Measurements from ENCODE around the gene NOS3.
A peak's percentile ranks its signal among the peaks of the same experiment; 100 is the strongest.

Gene NOS3

GRCh38 chr7:151053096-151053495 lies 62.3 kb downstream of the NOS3 start:
- Histone ChIP-seq H2AFZ (no peak overlapping the region), H3K79me2 (no peaks in the 10 kb centered on the region), H3K9me3 (ENCODE audit: control insufficient read depth, low read length) (no peaks in the 10 kb centered on the region), H3K36me3 (ENCODE audit: control insufficient read depth, insufficient read depth, low read length) (no peaks in the 10 kb centered on the region), H3K27me3 (ENCODE audit: control insufficient read depth, insufficient read depth, low read length) (no peaks in the 10 kb centered on the region), H3K4me3 (ENCODE audit: low read depth, low read length) (no peak overlapping the region), H3K9ac (no peak overlapping the region), H3K4me1 (peaks cover 12% of the 10 kb centered on the region), H3K27ac (no peak overlapping the region), H3K4me2 (ENCODE audit: low read length) (no peak overlapping the region)
- TF ChIP-seq CTCF (IDR thresholded peaks at IDR 0.05) = no peak

DNA sequence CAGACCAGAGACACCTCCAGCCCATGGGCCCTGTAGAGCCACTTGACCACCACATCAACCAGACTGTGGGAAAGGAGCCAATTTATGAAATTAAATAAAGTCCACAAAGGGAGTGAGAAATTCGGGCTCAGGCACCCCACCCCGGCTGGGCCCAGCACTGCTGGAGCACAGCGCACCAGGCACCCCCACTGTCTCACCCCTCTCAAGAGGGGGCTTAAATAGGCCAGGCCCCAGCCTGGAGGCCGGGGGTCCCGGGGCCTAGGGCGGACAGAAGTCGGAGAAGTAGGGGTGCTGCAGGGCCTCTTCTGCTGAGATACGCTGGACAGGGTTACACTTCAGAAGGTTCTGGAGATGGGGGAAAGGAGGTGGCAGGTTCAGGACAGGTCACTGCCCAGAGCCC lies 62.9 kb downstream of the NOS3 start:
- Histone ChIP-seq H3K4me2 (ENCODE audit: low read length) (no peak overlapping the region), H3K79me2 (no peaks in the 10 kb centered on the region), H3K4me3 (ENCODE audit: low read depth, low read length) (no peak overlapping the region), H3K4me1 (peaks cover 13% of the 10 kb centered on the region), H3K27ac (no peak overlapping the region), H3K36me3 (ENCODE audit: control insufficient read depth, insufficient read depth, low read length) (no peaks in the 10 kb centered on the region), H3K9ac (no peak overlapping the region), H3K27me3 (ENCODE audit: control insufficient read depth, insufficient read depth, low read length) (no peaks in the 10 kb centered on the region), H2AFZ (no peak overlapping the region), H3K9me3 (ENCODE audit: control insufficient read depth, low read length) (no peaks in the 10 kb centered on the region)
- TF ChIP-seq CTCF (IDR thresholded peaks at IDR 0.05) = no peak

DNA sequence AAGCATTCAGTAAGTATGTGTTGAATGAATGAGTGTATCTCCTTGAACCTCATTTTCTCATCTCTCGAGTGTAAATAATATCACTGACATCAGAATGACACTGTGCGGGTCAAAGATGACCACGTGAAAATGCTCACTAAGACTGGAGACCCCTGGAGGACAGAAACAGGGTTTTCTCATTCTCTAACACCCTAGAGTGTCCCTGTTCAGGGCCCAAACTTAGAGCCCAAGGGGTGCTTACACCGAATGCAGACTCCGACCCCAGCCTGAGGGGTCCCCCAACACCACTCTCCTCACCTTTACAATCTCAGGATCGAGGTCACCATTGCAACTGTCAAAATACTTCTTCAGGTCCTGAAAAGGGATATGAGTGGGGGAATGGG lies 65.5 kb downstream of the NOS3 start:
- no peak for TF ChIP-seq CTCF (IDR thresholded peaks at IDR 0.05)
- H3K9ac ChIP-seq = no peak overlapping the region
- peak overlapping the region; percentile 84 for H2AFZ ChIP-seq
- no peaks in the 10 kb centered on the region for H3K36me3 ChIP-seq (ENCODE audit: control insufficient read depth, insufficient read depth, low read length)
- no peak overlapping the region for H3K27ac ChIP-seq
- peaks cover 21% of the 10 kb centered on the region for H3K4me1 ChIP-seq
- H3K27me3 ChIP-seq (ENCODE audit: control insufficient read depth, insufficient read depth, low read length) = no peaks in the 10 kb centered on the region
- peaks cover 2% of the 10 kb centered on the region for H3K79me2 ChIP-seq
- peak overlapping the region; percentile 91 for H3K4me2 ChIP-seq (ENCODE audit: low read length)
- H3K9me3 ChIP-seq (ENCODE audit: control insufficient read depth, low read length) = no peaks in the 10 kb centered on the region
- no peak overlapping the region for H3K4me3 ChIP-seq (ENCODE audit: low read depth, low read length)

DNA sequence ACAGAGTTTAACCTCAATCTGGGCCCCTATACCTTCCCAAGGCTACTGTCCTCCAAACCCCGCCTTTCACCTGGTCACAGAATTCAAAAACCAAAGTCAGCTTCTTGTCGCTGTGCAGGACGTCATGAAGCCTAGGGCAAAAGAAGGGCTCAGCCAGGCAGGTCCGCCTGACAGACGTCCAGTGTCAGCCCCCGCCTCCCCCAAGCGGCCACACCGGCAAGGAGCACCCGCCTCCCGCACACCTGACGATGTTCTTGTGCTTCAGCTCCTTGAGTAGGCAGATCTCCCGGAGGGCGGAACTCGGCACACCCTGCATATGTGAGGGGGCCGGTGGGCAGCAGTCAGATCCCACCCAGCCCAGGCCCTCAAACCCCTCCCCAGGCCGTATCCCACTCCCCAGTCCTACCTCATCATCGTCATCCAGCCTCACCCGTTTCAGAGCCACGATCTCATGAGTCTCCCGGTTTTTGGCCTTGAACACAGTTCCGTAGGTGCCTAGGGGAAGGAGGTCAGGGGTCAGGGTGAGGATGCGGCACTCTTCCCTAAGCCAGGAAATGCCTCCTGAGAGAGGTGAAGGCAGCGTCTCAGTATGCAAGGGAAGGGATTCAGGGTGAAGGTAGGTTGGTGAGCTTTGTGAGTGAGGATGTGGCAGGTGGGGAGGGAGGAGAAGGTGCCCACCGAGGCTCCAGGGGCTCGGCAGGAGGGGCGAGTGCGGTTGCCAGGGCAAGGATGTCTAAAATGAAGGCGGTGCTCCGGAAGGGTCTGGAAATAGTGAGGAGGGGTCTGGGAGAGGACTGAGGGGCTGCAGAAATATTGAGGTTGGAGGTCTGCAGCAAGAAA lies 66.1 kb downstream of the NOS3 start:
- Histone ChIP-seq H2AFZ (peak overlapping the region; percentile 84), H3K4me3 (ENCODE audit: low read depth, low read length) (peak overlapping the region; percentile 87), H3K4me1 (peaks cover 27% of the 10 kb centered on the region), H3K36me3 (ENCODE audit: control insufficient read depth, insufficient read depth, low read length) (no peaks in the 10 kb centered on the region), H3K27ac (peak overlapping the region; percentile 100), H3K4me2 (ENCODE audit: low read length) (peak overlapping the region; percentile 91), H3K9me3 (ENCODE audit: control insufficient read depth, low read length) (no peaks in the 10 kb centered on the region), H3K27me3 (ENCODE audit: control insufficient read depth, insufficient read depth, low read length) (no peaks in the 10 kb centered on the region), H3K9ac (no peak overlapping the region), H3K79me2 (peaks cover 2% of the 10 kb centered on the region)
- peak; percentile 41 for TF ChIP-seq CTCF (IDR thresholded peaks at IDR 0.05)
